Endothelial cell of umbilical vein (primary cell): ENCODE data around the gene LATS2.
"Not testable (repeated sequence)": the region's sequence is repeated elsewhere in the genome, so short reads cannot be mapped to it uniquely, and the experiment has no call there.

Experiments used
- POLR2AphosphoS5 ChIP-seq: IDR thresholded peaks from 2 replicates; pipeline ENCODE4 v1.6.1; 2012; ENCODE audit warnings: low read depth, mild to moderate bottlenecking, control low read depth, low read length, moderate library complexity; ENCODE audit not compliant: insufficient read depth
- TF ChIP-seq, protein P1 (sequence below), 2 donors: IDR thresholded peaks; 1 replicate in 1 of 2; 2 replicates in 1 of 2; pipeline ENCODE4 v1.5.1; 2011; ENCODE audit warnings: low read length in 2 of 2, mild to moderate bottlenecking in 2 of 2, moderate library complexity in 2 of 2, control low read depth in 1 of 2, inconsistent platforms in 1 of 2, low read depth in 1 of 2; ENCODE audit not compliant: insufficient read depth in 1 of 2; ENCODE audit errors: extremely low read depth in 1 of 2

DNA sequence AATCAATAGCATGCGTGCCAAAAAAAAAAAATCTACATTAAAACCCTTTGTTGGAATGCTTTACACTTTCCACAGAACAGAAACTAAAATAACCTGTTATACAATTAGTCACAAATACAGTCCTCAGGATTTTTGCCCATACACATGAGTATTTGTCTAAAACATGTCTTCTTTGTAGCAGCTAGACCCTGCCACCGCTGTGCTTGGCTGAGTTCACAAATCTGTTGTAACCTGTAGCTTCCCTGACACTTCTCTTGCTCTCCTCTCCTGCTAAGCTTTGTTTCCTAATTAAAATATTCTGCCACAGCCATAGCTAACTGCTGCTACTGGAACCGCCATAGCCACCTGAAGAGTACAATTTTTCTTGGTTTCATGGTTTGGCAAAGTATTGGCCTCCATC is 113.4 kb downstream of the LATS2 start:
- TF ChIP-seq, protein P1, sequence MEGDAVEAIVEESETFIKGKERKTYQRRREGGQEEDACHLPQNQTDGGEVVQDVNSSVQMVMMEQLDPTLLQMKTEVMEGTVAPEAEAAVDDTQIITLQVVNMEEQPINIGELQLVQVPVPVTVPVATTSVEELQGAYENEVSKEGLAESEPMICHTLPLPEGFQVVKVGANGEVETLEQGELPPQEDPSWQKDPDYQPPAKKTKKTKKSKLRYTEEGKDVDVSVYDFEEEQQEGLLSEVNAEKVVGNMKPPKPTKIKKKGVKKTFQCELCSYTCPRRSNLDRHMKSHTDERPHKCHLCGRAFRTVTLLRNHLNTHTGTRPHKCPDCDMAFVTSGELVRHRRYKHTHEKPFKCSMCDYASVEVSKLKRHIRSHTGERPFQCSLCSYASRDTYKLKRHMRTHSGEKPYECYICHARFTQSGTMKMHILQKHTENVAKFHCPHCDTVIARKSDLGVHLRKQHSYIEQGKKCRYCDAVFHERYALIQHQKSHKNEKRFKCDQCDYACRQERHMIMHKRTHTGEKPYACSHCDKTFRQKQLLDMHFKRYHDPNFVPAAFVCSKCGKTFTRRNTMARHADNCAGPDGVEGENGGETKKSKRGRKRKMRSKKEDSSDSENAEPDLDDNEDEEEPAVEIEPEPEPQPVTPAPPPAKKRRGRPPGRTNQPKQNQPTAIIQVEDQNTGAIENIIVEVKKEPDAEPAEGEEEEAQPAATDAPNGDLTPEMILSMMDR (IDR thresholded peaks at IDR 0.05; ENCODE audit: extremely low read depth in 1 of 2, insufficient read depth in 1 of 2, low read depth in 1 of 2, low read length in 2 of 2), result not testable (repeated sequence)
- TF ChIP-seq POLR2AphosphoS5, result not testable (repeated sequence)
